OCI-LY7 (cell line): ENCODE data around the gene TEX101. TPM values are rescaled to one million over a fixed set of nuclear protein-coding genes. Genes with fewer than 3 reads are reported as not detected.
"Not testable (repeated sequence)": the region's sequence is repeated elsewhere in the genome, so short reads cannot be mapped to it uniquely, and the experiment has no call there.

ENCODE experiments used
- BruUV-seq: library from RNA; stranded (reverse); fragments of 400-500 nt; replicated peaks from 2 replicates; lab custom pipeline; 2021; lab: Mats Ljungman, UMichigan
- CTCF ChIA-PET: fragments of 300-600 bp; sonication (Branson Sonifier 250); formaldehyde crosslinking; loops from one replicate; lab custom pipeline; 2022; ENCODE audit warnings: antibody characterized with exemption; ENCODE audit not compliant: unreplicated experiment; lab: Charles Lee
- POLR2A ChIA-PET: fragments of 300-600 bp; sonication (Branson Sonifier 250); formaldehyde crosslinking; loops from one replicate; lab custom pipeline; 2022; ENCODE audit warnings: antibody characterized with exemption; lab: Charles Lee
- DNase-seq: peaks from one replicate; pipeline ENCODE4 v3.0.0-alpha.2; 2015; ENCODE audit warnings: low spot score
- H2AFZ ChIP-seq: fragments of 200-600 bp; sonication (generic), shearing (Covaris generic); 2 replicates; pipeline ENCODE4 v1.6.1; 2014; ENCODE audit warnings: mild to moderate bottlenecking, antibody characterized with exemption, low read length, moderate library complexity
- H3K27ac ChIP-seq: fragments of 200-600 bp; sonication (generic); 2 replicates; pipeline ENCODE4 v1.5.1; 2014; ENCODE audit warnings: mixed run types, low read depth, mild to moderate bottlenecking, moderate library complexity, low read length, inconsistent platforms; ENCODE audit not compliant: poor library complexity, severe bottlenecking
- H3K36me3 ChIP-seq: fragments of 200-600 bp; sonication (generic); 2 replicates; pipeline ENCODE4 v1.6.1; 2014; ENCODE audit warnings: mild to moderate bottlenecking, antibody characterized with exemption, low read length, moderate library complexity, mixed read lengths; ENCODE audit not compliant: insufficient read depth
- H3K4me1 ChIP-seq: fragments of 200-600 bp; sonication (generic); 2 replicates; pipeline ENCODE4 v1.5.1; 2014; ENCODE audit warnings: mild to moderate bottlenecking, low read length; ENCODE audit not compliant: insufficient read depth, poor library complexity, severe bottlenecking
- H3K4me2 ChIP-seq: fragments of 200-600 bp; sonication (generic); 2 replicates; pipeline ENCODE4 v1.6.1; 2014; ENCODE audit warnings: mild to moderate bottlenecking, low read length
- H3K4me3 ChIP-seq: fragments of 200-600 bp; sonication (generic); 2 replicates; pipeline ENCODE4 v1.5.1; 2014; ENCODE audit warnings: mild to moderate bottlenecking, low read depth, low read length; ENCODE audit not compliant: poor library complexity, severe bottlenecking
- H3K79me2 ChIP-seq: fragments of 200-600 bp; sonication (generic); 2 replicates; pipeline ENCODE4 v1.6.1; 2016; ENCODE audit warnings: low read depth, mild to moderate bottlenecking, low read length, moderate library complexity, mixed read lengths; ENCODE audit not compliant: insufficient read depth
- H3K9me2 ChIP-seq: fragments of 200-600 bp; sonication (generic); 2 replicates; pipeline ENCODE4 v1.6.1; 2016; ENCODE audit warnings: mild to moderate bottlenecking, low read length, mixed read lengths; ENCODE audit not compliant: insufficient read depth
- H3K9me3 ChIP-seq: fragments of 200-600 bp; sonication (generic); 2 replicates; pipeline ENCODE4 v1.6.1; 2014; ENCODE audit warnings: mild to moderate bottlenecking, mixed run types, low read length, mixed read lengths
- H4K20me1 ChIP-seq: fragments of 200-600 bp; sonication (generic); 2 replicates; pipeline ENCODE4 v1.6.1; 2014; ENCODE audit warnings: mild to moderate bottlenecking, antibody characterized with exemption, low read length, moderate library complexity, mixed read lengths; ENCODE audit not compliant: insufficient read depth
- CTCF ChIP-seq: fragments of 200-600 bp; sonication (generic); conservative IDR thresholded peaks from 2 replicates; pipeline ENCODE4 v1.5.1; 2014; ENCODE audit warnings: mild to moderate bottlenecking, antibody characterized with exemption, low read length, moderate library complexity, mixed read lengths
- EZH2phosphoT487 ChIP-seq: fragments of 200-600 bp; sonication (generic); IDR thresholded peaks from 2 replicates; pipeline ENCODE4 v1.6.1; 2018; ENCODE audit warnings: low read depth, borderline replicate concordance, mild to moderate bottlenecking, mixed run types, antibody characterized with exemption, low read length, moderate library complexity, mixed read lengths
- intact Hi-C: fragments of 100-400 bp; cut with micrococcal nuclease; formaldehyde crosslinking; loops from one replicate; pipeline ENCODE4 v1.10.0; 2022; ENCODE audit not compliant: unreplicated experiment
- total RNA-seq, 2 experiments: library from RNA; depleted of rRNA in 1 of 2; stranded (reverse); fragments of >200 nt in 1 of 2; shearing (Covaris generic) in 1 of 2; gene quantifications; 2 replicates each; pipeline ENCODE4 v1.2.3, GENCODE V29; 2014 to 2022

The TEX101 gene
- total RNA-seq, 2 experiments from 2014 or later: not detected

- H3K27ac ChIP-seq, intact Hi-C loops, POLR2A ChIA-PET, CTCF ChIA-PET, DNase-seq, H3K4me1 ChIP-seq, BruUV-seq, H3K79me2 ChIP-seq, H2AFZ ChIP-seq, H3K36me3 ChIP-seq, H3K4me2 ChIP-seq, H4K20me1 ChIP-seq, H3K9me2 ChIP-seq, H3K4me3 ChIP-seq, H3K9me3 ChIP-seq: not testable (repeated sequence)
Measured at GRCh38 chr19:43390903-43391551, 23.7 kb upstream of the TEX101 start.

- CTCF ChIA-PET, BruUV-seq, H3K9me3 ChIP-seq, H3K27ac ChIP-seq, H3K4me2 ChIP-seq, H2AFZ ChIP-seq, intact Hi-C loops, POLR2A ChIA-PET, H4K20me1 ChIP-seq, H3K4me3 ChIP-seq, H3K9me2 ChIP-seq, H3K79me2 ChIP-seq, DNase-seq, H3K36me3 ChIP-seq, H3K4me1 ChIP-seq: not testable (repeated sequence)
Measured at GRCh38 chr19:43391552-43391935, 23.1 kb upstream of the TEX101 start.

- H2AFZ ChIP-seq, H3K36me3 ChIP-seq, POLR2A ChIA-PET, H4K20me1 ChIP-seq, BruUV-seq, DNase-seq, H3K4me3 ChIP-seq, H3K9me3 ChIP-seq, H3K27ac ChIP-seq, H3K79me2 ChIP-seq, H3K4me2 ChIP-seq, H3K4me1 ChIP-seq, CTCF ChIA-PET, H3K9me2 ChIP-seq, intact Hi-C loops: not testable (repeated sequence)
Measured at GRCh38 chr19:43393501-43393900, 21.2 kb upstream of the TEX101 start.

GRCh38 chr19:43395561-43395960, 19.1 kb upstream of the TEX101 start:
- intact Hi-C loops: no loop called here
- ChIA-PET CTCF (no interaction called here), POLR2A (interaction anchor here (0.5 to 0.6 kb wide), 2 partner anchors 45 to 1385 kb away, joined by 3 read pairs; no protein-coding TSS in a partner anchor)
- Histone ChIP-seq H3K9me2 (no peaks in the 10 kb centered on the region), H4K20me1 (no peaks in the 10 kb centered on the region), H3K9me3 (no peaks in the 10 kb centered on the region), H3K4me3 (no peak overlapping the region), H3K4me1 (no peaks in the 10 kb centered on the region), H2AFZ (no peak overlapping the region), H3K79me2 (no peaks in the 10 kb centered on the region), H3K27ac (no peak overlapping the region), H3K36me3 (no peaks in the 10 kb centered on the region), H3K4me2 (no peak overlapping the region)
- no TSS peak for BruUV-seq
- no peak for TF ChIP-seq CTCF
- no peak for TF ChIP-seq EZH2phosphoT487
- no peak for DNase-seq
